T-helper 2 cell (primary cell): ENCODE results near the gene FAM170B.

Experiments
- DNase-seq, 5 experiments: peaks; one replicate each; pipeline versions ENCODE4 v3.0.0 to v3.0.0-alpha.2; 2012 to 2022

Gene FAM170B

GRCh38 chr10:49168831-49169500 is 35.1 kb upstream of the FAM170B start:
- DNase-seq = no peak

GRCh38 chr10:49168171-49168540 is 34.3 kb upstream of the FAM170B start:
- no peak for DNase-seq

GRCh38 chr10:49167425-49168170 is 33.8 kb upstream of the FAM170B start:
- no peak for DNase-seq

- DNase-seq = no peak
Observed at GRCh38 chr10:49166484-49167400, 32.9 kb upstream of the FAM170B start.

GRCh38 chr10:49165821-49166483 is 32.1 kb upstream of the FAM170B start:
- no peak for DNase-seq

- DNase-seq = no peak
Observed at GRCh38 chr10:49165259-49165658, 31.4 kb upstream of the FAM170B start.

GRCh38 chr10:49164559-49165188 is 30.9 kb upstream of the FAM170B start:
- DNase-seq = peak in 1 of 5 experiments; percentile 83

GRCh38 chr10:49163741-49164140 is 29.9 kb upstream of the FAM170B start:
- DNase-seq = no peak

GRCh38 chr10:49162761-49163310 is 29.0 kb upstream of the FAM170B start:
- DNase-seq = no peak

GRCh38 chr10:49162063-49162462 is 28.2 kb upstream of the FAM170B start:
- DNase-seq = no peak

GRCh38 chr10:49161411-49161997 is 27.7 kb upstream of the FAM170B start:
- peak in 1 of 5 experiments; percentile 27 for DNase-seq

- DNase-seq = no peak
Observed at GRCh38 chr10:49160814-49161213, 27.0 kb upstream of the FAM170B start.

GRCh38 chr10:49160110-49160509 is 26.3 kb upstream of the FAM170B start:
- DNase-seq = no peak

- DNase-seq = no peak
Observed at GRCh38 chr10:49158915-49159314, 25.1 kb upstream of the FAM170B start.

GRCh38 chr10:49158404-49158803 is 24.6 kb upstream of the FAM170B start:
- no peak for DNase-seq

- DNase-seq = peak in 1 of 5 experiments; percentile 57
Observed at GRCh38 chr10:49157229-49157628, 23.4 kb upstream of the FAM170B start.

- DNase-seq = no peak
Observed at GRCh38 chr10:49154641-49155040, 20.8 kb upstream of the FAM170B start.

- DNase-seq = no peak
Observed at GRCh38 chr10:49153971-49154370, 20.1 kb upstream of the FAM170B start.

GRCh38 chr10:49153115-49153514 is 19.3 kb upstream of the FAM170B start:
- no peak for DNase-seq

GRCh38 chr10:49152663-49153062 is 18.8 kb upstream of the FAM170B start:
- no peak for DNase-seq

GRCh38 chr10:49152037-49152436 is 18.2 kb upstream of the FAM170B start:
- DNase-seq = no peak

GRCh38 chr10:49151481-49151880 is 17.7 kb upstream of the FAM170B start:
- DNase-seq = no peak
